SJCRH30 (cell line): Measurements from ENCODE around the gene ORC5. TPM values are rescaled to one million over a fixed set of nuclear protein-coding genes. Genes with fewer than 3 reads are reported as not detected.
"Not testable (repeated sequence)": the region's sequence is repeated elsewhere in the genome, so short reads cannot be mapped to it uniquely, and the experiment has no call there.

ENCODE experiments used
- DNase-seq, 2 experiments: peaks; one replicate each; pipeline ENCODE4 v3.0.0-alpha.2; 2015 to 2020
- H3K27ac ChIP-seq: fragments of 250-450 bp; sonication (Bioruptor Pico); 2 replicates; pipeline ENCODE4 v1.5.1; 2020; ENCODE audit warnings: mild to moderate bottlenecking, moderate library complexity
- H3K27me3 ChIP-seq: fragments of 250-450 bp; sonication (Bioruptor Pico); 2 replicates; pipeline ENCODE4 v1.5.1; 2020; ENCODE audit warnings: mild to moderate bottlenecking, moderate library complexity
- H3K36me3 ChIP-seq: fragments of 250-450 bp; sonication (Bioruptor Pico); 2 replicates; pipeline ENCODE4 v1.5.1; 2020; ENCODE audit warnings: mild to moderate bottlenecking, moderate library complexity
- H3K4me1 ChIP-seq: fragments of 250-450 bp; sonication (Bioruptor Pico); 2 replicates; pipeline ENCODE4 v1.5.1; 2020; ENCODE audit warnings: mild to moderate bottlenecking, moderate library complexity
- H3K4me3 ChIP-seq: fragments of 250-450 bp; sonication (Bioruptor Pico); 2 replicates; pipeline ENCODE4 v1.5.1; 2020; ENCODE audit warnings: mild to moderate bottlenecking, moderate library complexity
- H3K9me3 ChIP-seq: fragments of 250-450 bp; sonication (Bioruptor Pico); replicated peaks from 2 replicates; pipeline ENCODE4 v1.5.1; 2020; ENCODE audit warnings: mild to moderate bottlenecking, moderate library complexity
- total RNA-seq: library from RNA; depleted of rRNA; stranded (reverse); fragments of >200 nt; shearing (Covaris generic); gene quantifications from 2 replicates; pipeline ENCODE4 v1.2.3, GENCODE V29; 2014

ORC5 gene
- total RNA-seq, 1 experiment from 2014 or later: 77.1 TPM

- no peaks in the 10 kb centered on the region for H3K4me1 ChIP-seq
- H3K27me3 ChIP-seq: no peaks in the 10 kb centered on the region
- no peak overlapping the region for H3K4me3 ChIP-seq
- H3K9me3 ChIP-seq: peaks cover 10% of the 10 kb centered on the region; the same call in 1 of the 2 replicates
- no peak for DNase-seq
- H3K27ac ChIP-seq: no peak overlapping the region
- no peaks in the 10 kb centered on the region for H3K36me3 ChIP-seq
Measured at GRCh38 chr7:104217620-104218019, 9.8 kb upstream of the ORC5 start.

DNA sequence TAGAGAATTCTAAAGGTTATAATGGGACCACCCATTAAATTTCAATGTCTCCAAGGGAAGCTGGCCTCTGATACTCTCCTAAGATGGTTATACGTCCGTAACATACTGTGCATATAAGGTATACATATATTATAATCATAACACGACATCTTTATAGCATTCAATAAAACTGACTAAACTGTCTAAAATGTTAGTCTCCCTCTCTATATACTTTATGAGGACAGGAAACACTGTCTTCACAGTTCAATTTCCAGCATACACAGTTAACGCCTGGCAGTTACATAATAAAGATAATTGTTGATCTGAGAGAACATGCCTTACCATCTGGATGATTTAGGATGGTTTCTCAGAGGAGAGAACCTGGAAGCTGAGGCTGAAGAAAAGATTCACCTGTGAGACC, 1.2 kb upstream of the ORC5 start:
- H3K27me3 ChIP-seq: no peaks in the 10 kb centered on the region
- peaks cover 6% of the 10 kb centered on the region for H3K36me3 ChIP-seq
- H3K4me1 ChIP-seq: peaks cover 14% of the 10 kb centered on the region
- no peaks in the 10 kb centered on the region; the same call in 1 of the 2 replicates for H3K9me3 ChIP-seq
- no peak for DNase-seq
- no peak overlapping the region for H3K4me3 ChIP-seq
- no peak overlapping the region for H3K27ac ChIP-seq

- Histone ChIP-seq H3K9me3 (no peaks in the 10 kb centered on the region; the same call in 1 of the 2 replicates), H3K36me3 (peaks cover 12% of the 10 kb centered on the region), H3K4me3 (peak overlapping the region; percentile 87), H3K27me3 (no peaks in the 10 kb centered on the region), H3K27ac (peak overlapping the region; percentile 69), H3K4me1 (peaks cover 14% of the 10 kb centered on the region)
- no peak for DNase-seq
Measured at GRCh38 chr7:104208421-104208780, 588 bp upstream of the ORC5 start.

DNA sequence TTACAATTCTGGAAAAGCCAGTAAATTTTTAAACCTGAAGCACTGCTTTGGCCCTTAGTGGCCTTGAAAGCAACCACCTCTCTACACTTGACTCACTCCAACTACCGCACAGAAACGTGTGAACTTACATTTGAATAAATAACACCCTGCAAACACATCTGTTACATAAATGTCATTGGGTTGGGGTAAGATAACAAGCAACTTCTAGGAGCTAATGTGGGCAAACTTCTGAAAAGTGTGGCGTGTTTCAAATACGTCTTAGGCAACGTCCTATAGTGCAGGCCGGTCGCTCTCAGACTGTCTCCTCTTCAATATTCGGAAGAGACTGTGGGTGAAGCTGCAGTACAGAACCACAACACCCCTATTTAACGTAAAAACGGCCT, 474 bp downstream of the ORC5 start:
- H3K27ac ChIP-seq: peak overlapping the region; percentile 69
- H3K36me3 ChIP-seq: peaks cover 23% of the 10 kb centered on the region
- H3K4me1 ChIP-seq: peaks cover 14% of the 10 kb centered on the region
- no peak for DNase-seq
- H3K4me3 ChIP-seq: peak overlapping the region; percentile 87
- H3K9me3 ChIP-seq: no peaks in the 10 kb centered on the region; the same call in 1 of the 2 replicates
- no peaks in the 10 kb centered on the region for H3K27me3 ChIP-seq

DNA sequence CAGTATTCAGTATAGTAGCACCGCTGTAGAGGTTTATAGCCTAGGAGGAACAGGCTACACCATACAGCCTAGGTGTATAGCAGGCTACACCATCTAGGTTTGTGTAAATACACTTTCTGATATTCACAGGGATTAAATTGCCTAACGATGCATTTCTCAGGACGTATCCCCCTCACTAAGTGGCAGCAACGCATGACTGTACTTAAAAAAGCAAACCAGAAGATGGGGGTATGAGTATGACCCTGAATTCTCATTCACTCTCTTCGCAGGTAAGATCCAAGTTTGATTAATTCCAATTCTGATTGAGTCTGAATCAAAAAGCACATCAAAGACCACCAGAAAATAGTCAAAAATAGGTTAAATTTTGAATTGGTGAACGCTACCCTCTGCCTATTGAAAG, 972 bp downstream of the ORC5 start:
- H3K36me3 ChIP-seq: peaks cover 27% of the 10 kb centered on the region
- peak overlapping the region; percentile 87 for H3K4me3 ChIP-seq
- no peaks in the 10 kb centered on the region for H3K27me3 ChIP-seq
- peak in 1 of 2 experiments; percentile 11 for DNase-seq
- H3K4me1 ChIP-seq: peaks cover 14% of the 10 kb centered on the region
- peak overlapping the region; percentile 69; the same call in 1 of the 2 replicates for H3K27ac ChIP-seq
- H3K9me3 ChIP-seq: no peaks in the 10 kb centered on the region; the same call in 1 of the 2 replicates

- Histone ChIP-seq H3K27ac (no peak overlapping the region), H3K4me1 (no peaks in the 10 kb centered on the region), H3K36me3 (peaks cover 91% of the 10 kb centered on the region), H3K9me3 (no peaks in the 10 kb centered on the region), H3K4me3 (no peak overlapping the region), H3K27me3 (no peaks in the 10 kb centered on the region)
- DNase-seq: no peak
Measured at GRCh38 chr7:104198673-104199278, 9.0 kb downstream of the ORC5 start.

GRCh38 chr7:104196161-104196560, 11.7 kb downstream of the ORC5 start:
- H3K4me1 ChIP-seq: no peaks in the 10 kb centered on the region
- peaks cover 89% of the 10 kb centered on the region for H3K36me3 ChIP-seq
- no peak for DNase-seq
- no peak overlapping the region for H3K4me3 ChIP-seq
- no peaks in the 10 kb centered on the region for H3K9me3 ChIP-seq
- H3K27me3 ChIP-seq: no peaks in the 10 kb centered on the region
- no peak overlapping the region for H3K27ac ChIP-seq

DNA sequence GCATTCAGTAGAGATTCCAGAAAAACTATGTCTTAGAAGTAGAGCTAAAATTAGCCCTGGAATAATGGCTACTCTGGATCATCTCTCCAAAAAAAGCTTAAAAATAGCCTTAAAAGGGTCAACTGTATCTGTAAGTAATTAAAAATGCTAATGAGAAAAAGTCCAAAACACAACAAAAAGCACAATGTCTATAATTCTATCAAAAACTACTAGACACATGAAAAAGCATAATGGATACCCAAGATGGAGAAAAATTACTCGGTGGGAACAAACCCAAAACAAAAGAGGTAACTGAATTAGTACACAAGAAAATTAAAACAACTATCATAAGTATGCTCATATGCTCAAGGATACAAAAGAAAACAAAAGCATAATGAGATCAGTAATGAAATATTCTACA, 15.4 kb downstream of the ORC5 start:
- DNase-seq: no peak
- Histone ChIP-seq H3K4me1 (no peaks in the 10 kb centered on the region), H3K27ac (no peak overlapping the region), H3K4me3 (no peak overlapping the region), H3K36me3 (peaks cover 83% of the 10 kb centered on the region), H3K9me3 (no peaks in the 10 kb centered on the region), H3K27me3 (no peaks in the 10 kb centered on the region)

- H3K9me3 ChIP-seq: peaks cover 8% of the 10 kb centered on the region; the same call in 1 of the 2 replicates
- no peak overlapping the region for H3K27ac ChIP-seq
- no peaks in the 10 kb centered on the region for H3K4me1 ChIP-seq
- DNase-seq: no peak
- peaks cover 83% of the 10 kb centered on the region for H3K36me3 ChIP-seq
- H3K27me3 ChIP-seq: no peaks in the 10 kb centered on the region
- no peak overlapping the region for H3K4me3 ChIP-seq
Measured at GRCh38 chr7:104185346-104185745, 22.5 kb downstream of the ORC5 start.

- no peak overlapping the region for H3K4me3 ChIP-seq
- no peak overlapping the region for H3K27ac ChIP-seq
- peaks cover 30% of the 10 kb centered on the region; the same call in 1 of the 2 replicates for H3K9me3 ChIP-seq
- peak in 1 of 2 experiments; percentile 38 for DNase-seq
- H3K4me1 ChIP-seq: no peaks in the 10 kb centered on the region
- no peaks in the 10 kb centered on the region for H3K27me3 ChIP-seq
- peaks cover 70% of the 10 kb centered on the region for H3K36me3 ChIP-seq
Measured at GRCh38 chr7:104179178-104179577, 28.6 kb downstream of the ORC5 start.

- not testable (repeated sequence) for H3K4me3 ChIP-seq, DNase-seq, H3K4me1 ChIP-seq, H3K27ac ChIP-seq, H3K27me3 ChIP-seq
- peaks cover 30% of the 10 kb centered on the region; the same call in 1 of the 2 replicates for H3K9me3 ChIP-seq
- H3K36me3 ChIP-seq: peaks cover 59% of the 10 kb centered on the region
Measured at GRCh38 chr7:104177565-104178083, 30.2 kb downstream of the ORC5 start.

GRCh38 chr7:104176332-104176731, 31.5 kb downstream of the ORC5 start:
- Histone ChIP-seq H3K4me1 (no peaks in the 10 kb centered on the region), H3K36me3 (peaks cover 57% of the 10 kb centered on the region), H3K9me3 (peaks cover 25% of the 10 kb centered on the region; the same call in 1 of the 2 replicates), H3K27ac (no peak overlapping the region), H3K4me3 (no peak overlapping the region), H3K27me3 (no peaks in the 10 kb centered on the region)
- DNase-seq: no peak

- peaks cover 53% of the 10 kb centered on the region for H3K36me3 ChIP-seq
- H3K4me3 ChIP-seq: no peak overlapping the region
- no peak for DNase-seq
- H3K27me3 ChIP-seq: no peaks in the 10 kb centered on the region
- H3K9me3 ChIP-seq: peaks cover 23% of the 10 kb centered on the region; the same call in 1 of the 2 replicates
- no peak overlapping the region for H3K27ac ChIP-seq
- H3K4me1 ChIP-seq: no peaks in the 10 kb centered on the region
Measured at GRCh38 chr7:104175361-104175984, 32.3 kb downstream of the ORC5 start.

GRCh38 chr7:104174798-104175197, 33.0 kb downstream of the ORC5 start:
- H3K27me3 ChIP-seq: no peaks in the 10 kb centered on the region
- no peaks in the 10 kb centered on the region for H3K4me1 ChIP-seq
- H3K9me3 ChIP-seq: peaks cover 16% of the 10 kb centered on the region; the same call in 1 of the 2 replicates
- DNase-seq: no peak
- peaks cover 51% of the 10 kb centered on the region for H3K36me3 ChIP-seq
- H3K4me3 ChIP-seq: no peak overlapping the region
- H3K27ac ChIP-seq: no peak overlapping the region

GRCh38 chr7:104162081-104162480, 45.7 kb downstream of the ORC5 start:
- peaks cover 62% of the 10 kb centered on the region for H3K36me3 ChIP-seq
- no peaks in the 10 kb centered on the region for H3K4me1 ChIP-seq
- no peaks in the 10 kb centered on the region for H3K27me3 ChIP-seq
- no peak overlapping the region for H3K27ac ChIP-seq
- DNase-seq: no peak
- no peak overlapping the region for H3K4me3 ChIP-seq
- H3K9me3 ChIP-seq: peaks cover 3% of the 10 kb centered on the region; the same call in 1 of the 2 replicates
